Colonic mucosa (tissue), 4 donors: ENCODE data around the gene ZNF780A. TPM values are rescaled to one million over a fixed set of nuclear protein-coding genes. Genes with fewer than 3 reads are reported as not detected.
"Not testable (repeated sequence)": the region's sequence is repeated elsewhere in the genome, so short reads cannot be mapped to it uniquely, and the experiment has no call there.

Source experiments
- DNase-seq: peaks from one replicate; pipeline ENCODE4 v3.0.0-alpha.2; 2020
- H3K27ac ChIP-seq: fragments of 200-600 bp; one replicate; pipeline ENCODE4 v1.8.0; 2021
- H3K27me3 ChIP-seq: fragments of 200-600 bp; one replicate; pipeline ENCODE4 v1.8.0; 2021
- H3K36me3 ChIP-seq: fragments of 200-600 bp; one replicate; pipeline ENCODE4 v1.8.0; 2021
- H3K4me1 ChIP-seq: fragments of 200-600 bp; one replicate; pipeline ENCODE4 v1.8.0; 2021; ENCODE audit warnings: mild to moderate bottlenecking
- H3K4me3 ChIP-seq: fragments of 200-600 bp; one replicate; pipeline ENCODE4 v1.8.0; 2021
- H3K9ac ChIP-seq, 2 donors: one replicate each; pipeline ENCODE4 v1.7.0; 2013; ENCODE audit warnings: control low read depth in 2 of 2, low read depth in 2 of 2, low read length in 2 of 2
- H3K9me3 ChIP-seq: fragments of 200-600 bp; one replicate; pipeline ENCODE4 v1.8.0; 2021
- intact Hi-C: fragments of 100-400 bp; cut with DNase I; formaldehyde crosslinking; loops from one replicate; pipeline ENCODE4 v1.14.1; 2022
- total RNA-seq, 2 donors: library from RNA; stranded (reverse); fragmentation: NEBNext Ultra II Directional in 1 of 2; extraction: Animal tissue kit (Norgen Biotek cat#: 25700) in 1 of 2; gene quantifications; one replicate each; pipeline ENCODE4 v1.2.1, GENCODE V29; 2021
- TF ChIP-seq, protein P1 (sequence below): fragments of 200-600 bp; IDR thresholded peaks from one replicate; pipeline ENCODE4 v1.8.0; 2022; ENCODE audit warnings: antibody characterized with exemption, mild to moderate bottlenecking
- donor health status: healthy.
- donor health status: DM: no; HTN: no; CAD: no.
- donor health status: DM: no; HTN: no; CAD: no.

The ZNF780A gene
- total RNA-seq, 2 donors from 2014 or later = 13.1 to 13.4 TPM

DNA sequence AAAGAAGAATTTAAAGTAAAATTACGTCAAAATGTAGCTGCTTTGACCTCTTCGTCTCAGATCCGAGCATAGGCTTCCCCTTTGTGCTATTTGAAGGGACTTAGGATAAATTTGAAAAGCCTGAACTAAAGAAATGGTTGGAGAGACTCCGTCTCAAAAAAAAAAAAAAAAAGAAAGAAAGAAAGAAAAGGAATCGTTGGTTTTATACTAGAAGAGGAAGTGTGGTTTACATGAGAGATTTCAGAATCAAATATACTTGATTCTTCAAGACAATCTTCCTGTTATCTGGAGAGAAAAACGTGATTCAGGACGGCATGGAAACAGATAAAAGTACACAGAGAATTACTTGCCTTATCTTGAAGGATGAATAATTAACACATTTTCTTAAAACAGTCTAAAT, 34.2 kb downstream of the ZNF780A start:
- Histone ChIP-seq H3K36me3 (no peaks in the 10 kb centered on the region), H3K27ac (peak overlapping the region; percentile 10), H3K4me3 (peak overlapping the region; percentile 67), H3K9ac (peak overlapping the region; percentile 64 to 90), H3K4me1 (peaks cover 5% of the 10 kb centered on the region), H3K27me3 (no peaks in the 10 kb centered on the region), H3K9me3 (no peaks in the 10 kb centered on the region)
- no peak for DNase-seq
- TF ChIP-seq, protein P1, sequence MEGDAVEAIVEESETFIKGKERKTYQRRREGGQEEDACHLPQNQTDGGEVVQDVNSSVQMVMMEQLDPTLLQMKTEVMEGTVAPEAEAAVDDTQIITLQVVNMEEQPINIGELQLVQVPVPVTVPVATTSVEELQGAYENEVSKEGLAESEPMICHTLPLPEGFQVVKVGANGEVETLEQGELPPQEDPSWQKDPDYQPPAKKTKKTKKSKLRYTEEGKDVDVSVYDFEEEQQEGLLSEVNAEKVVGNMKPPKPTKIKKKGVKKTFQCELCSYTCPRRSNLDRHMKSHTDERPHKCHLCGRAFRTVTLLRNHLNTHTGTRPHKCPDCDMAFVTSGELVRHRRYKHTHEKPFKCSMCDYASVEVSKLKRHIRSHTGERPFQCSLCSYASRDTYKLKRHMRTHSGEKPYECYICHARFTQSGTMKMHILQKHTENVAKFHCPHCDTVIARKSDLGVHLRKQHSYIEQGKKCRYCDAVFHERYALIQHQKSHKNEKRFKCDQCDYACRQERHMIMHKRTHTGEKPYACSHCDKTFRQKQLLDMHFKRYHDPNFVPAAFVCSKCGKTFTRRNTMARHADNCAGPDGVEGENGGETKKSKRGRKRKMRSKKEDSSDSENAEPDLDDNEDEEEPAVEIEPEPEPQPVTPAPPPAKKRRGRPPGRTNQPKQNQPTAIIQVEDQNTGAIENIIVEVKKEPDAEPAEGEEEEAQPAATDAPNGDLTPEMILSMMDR = no peak
- intact Hi-C loops = no loop called here

DNA sequence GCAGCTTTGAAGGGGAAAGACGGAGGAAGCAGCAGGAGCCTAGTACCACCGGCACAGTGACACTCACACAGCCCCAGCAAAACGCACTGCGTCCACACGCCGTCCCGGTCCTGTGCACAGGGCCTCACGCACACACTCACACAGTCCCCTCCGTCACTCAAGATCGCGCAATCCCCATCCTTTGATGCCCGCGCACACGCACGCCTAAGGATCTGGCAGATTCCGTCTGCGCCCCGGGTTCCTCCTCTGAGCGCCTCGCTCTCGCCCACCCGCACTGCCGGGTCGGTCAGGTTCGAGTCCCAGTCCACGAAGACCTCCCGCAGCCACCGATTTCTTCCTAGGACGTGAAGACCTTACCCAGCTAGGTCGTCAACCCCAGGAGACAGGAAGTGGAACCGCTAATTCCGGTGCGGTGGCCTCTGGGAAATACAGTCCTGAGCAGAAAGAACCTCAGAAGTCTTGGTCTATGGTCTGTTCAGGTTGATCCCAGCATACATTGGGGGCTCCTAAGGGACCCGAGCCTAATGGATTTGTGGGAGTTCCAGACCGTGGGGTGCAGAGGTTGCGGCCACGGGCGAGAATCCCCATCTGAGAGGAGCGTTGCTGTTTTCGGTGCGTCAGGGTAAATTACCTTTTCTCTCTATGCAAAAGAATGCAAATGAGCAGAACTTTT, 34.8 kb downstream of the ZNF780A start, which contains the start of gene ZNF780B:
Gene ZNF780B, minus strand, starts transcription at position 400 of the 673 bp plus-strand sequence. CDS start 5,899 bp downstream, outside the sequence.
- no peaks in the 10 kb centered on the region for H3K36me3 ChIP-seq
- peak within 1 kb of the TSS; percentile 67 for H3K4me3 ChIP-seq

DNA sequence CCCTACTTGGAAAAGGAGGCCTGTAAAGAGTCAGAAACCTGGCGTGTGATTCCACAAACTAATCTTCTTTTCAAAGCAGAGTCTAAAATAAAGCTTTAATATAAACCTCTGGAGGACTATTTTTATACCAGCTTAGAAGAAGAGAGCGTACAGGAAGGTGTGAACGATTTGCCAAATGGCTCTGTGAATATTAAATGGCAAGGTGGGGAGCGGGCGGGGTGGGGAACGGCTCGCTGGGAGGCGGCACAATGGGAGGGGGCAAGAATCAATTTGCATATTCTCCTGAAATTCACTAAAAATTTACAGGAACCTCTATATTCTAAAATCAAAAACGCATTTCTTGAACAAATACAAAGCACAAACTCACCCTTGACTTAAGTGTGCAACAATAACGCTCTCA, 35.7 kb downstream of the ZNF780A start:
- Histone ChIP-seq H3K4me1 (peaks cover 5% of the 10 kb centered on the region), H3K27ac (no peak overlapping the region), H3K36me3 (no peaks in the 10 kb centered on the region), H3K4me3 (peak overlapping the region; percentile 67), H3K9ac (peak overlapping the region in 1 of 2 donors; percentile 90), H3K27me3 (no peaks in the 10 kb centered on the region), H3K9me3 (no peaks in the 10 kb centered on the region)
- TF ChIP-seq, protein P1 = no peak
- intact Hi-C loops = no loop called here
- DNase-seq = no peak

More for the DNA sequence above, 34.8 kb downstream of the ZNF780A start, which contains the start of gene ZNF780B:
- peaks cover 5% of the 10 kb centered on the region for H3K4me1 ChIP-seq
- H3K9ac ChIP-seq = peak within 1 kb of the TSS; percentile 64 to 90
- no peaks in the 10 kb centered on the region for H3K9me3 ChIP-seq
- peak; percentile 85 for DNase-seq
- intact Hi-C loops = no loop called here
- no peaks in the 10 kb centered on the region for H3K27me3 ChIP-seq
- peak within 1 kb of the TSS; percentile 10 for H3K27ac ChIP-seq
- TF ChIP-seq, protein P1 = no peak

DNA sequence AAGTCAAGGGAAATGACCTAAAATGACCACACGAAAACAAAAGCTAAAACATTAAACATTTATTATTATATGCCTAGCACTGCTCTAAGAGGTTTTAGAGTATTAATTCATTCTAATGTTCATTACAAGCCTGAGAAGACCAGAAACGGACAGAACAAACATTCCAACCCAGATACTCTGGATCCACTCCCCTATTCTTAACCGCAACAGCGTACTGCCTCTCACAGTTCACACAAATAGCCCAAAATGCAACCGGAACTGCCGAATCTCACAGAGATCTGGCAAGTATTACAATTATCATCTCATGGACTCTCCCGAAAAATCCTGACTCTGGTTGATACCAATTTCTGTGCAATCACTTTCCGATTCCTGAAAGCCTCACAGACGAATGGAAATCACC, 36.1 kb downstream of the ZNF780A start:
- intact Hi-C loops = no loop called here
- no peaks in the 10 kb centered on the region for H3K36me3 ChIP-seq
- DNase-seq = no peak
- no peaks in the 10 kb centered on the region for H3K27me3 ChIP-seq
- H3K9me3 ChIP-seq = no peaks in the 10 kb centered on the region
- TF ChIP-seq, protein P1 = no peak
- no peak overlapping the region for H3K9ac ChIP-seq
- peaks cover 5% of the 10 kb centered on the region for H3K4me1 ChIP-seq
- H3K27ac ChIP-seq = no peak overlapping the region
- no peak overlapping the region for H3K4me3 ChIP-seq

DNA sequence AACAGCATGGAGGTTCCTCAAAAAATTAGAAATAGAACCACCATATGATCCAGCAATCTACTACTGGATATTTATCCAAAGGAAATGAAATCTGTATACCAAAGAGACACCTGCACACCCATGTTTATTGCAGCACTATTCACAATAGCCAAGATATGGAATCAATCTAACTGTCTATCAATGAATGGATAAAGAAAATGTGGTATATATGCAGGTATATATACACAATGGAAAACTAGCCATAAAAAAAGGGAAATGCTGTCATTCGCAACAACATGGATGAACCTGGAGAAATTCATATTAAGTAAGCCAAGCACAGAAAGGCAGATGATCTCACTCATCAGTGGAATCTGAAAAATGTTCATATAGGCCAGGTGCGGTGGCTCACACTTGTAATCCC, 37.3 kb downstream of the ZNF780A start:
- peaks cover 5% of the 10 kb centered on the region for H3K4me1 ChIP-seq
- TF ChIP-seq, protein P1 = no peak
- H3K36me3 ChIP-seq = no peaks in the 10 kb centered on the region
- no peaks in the 10 kb centered on the region for H3K9me3 ChIP-seq
- no peaks in the 10 kb centered on the region for H3K27me3 ChIP-seq
- no peak overlapping the region for H3K4me3 ChIP-seq
- H3K27ac ChIP-seq = no peak overlapping the region
- intact Hi-C loops = no loop called here
- H3K9ac ChIP-seq = no peak overlapping the region
- no peak for DNase-seq

DNA sequence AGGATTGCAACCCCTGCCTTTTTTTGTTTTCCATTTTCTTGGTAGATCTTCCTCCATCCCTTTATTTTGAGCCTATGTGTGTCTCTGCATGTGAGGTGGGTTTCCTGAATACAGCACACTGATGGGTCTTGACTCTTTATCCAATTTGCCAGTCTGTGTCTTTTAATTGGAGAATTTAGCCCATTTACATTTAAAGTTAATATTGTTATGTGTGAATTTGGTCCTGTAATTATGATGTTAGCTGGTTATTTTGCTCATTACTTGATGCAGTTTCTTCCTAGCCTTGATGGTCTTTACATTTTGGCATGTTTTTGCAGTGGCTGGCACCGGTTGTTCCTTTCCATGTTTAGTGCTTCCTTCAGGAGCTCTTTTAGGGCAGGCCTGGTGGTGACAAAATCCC, 49.0 kb downstream of the ZNF780A start:
- intact Hi-C loops = not testable (repeated sequence)

DNA sequence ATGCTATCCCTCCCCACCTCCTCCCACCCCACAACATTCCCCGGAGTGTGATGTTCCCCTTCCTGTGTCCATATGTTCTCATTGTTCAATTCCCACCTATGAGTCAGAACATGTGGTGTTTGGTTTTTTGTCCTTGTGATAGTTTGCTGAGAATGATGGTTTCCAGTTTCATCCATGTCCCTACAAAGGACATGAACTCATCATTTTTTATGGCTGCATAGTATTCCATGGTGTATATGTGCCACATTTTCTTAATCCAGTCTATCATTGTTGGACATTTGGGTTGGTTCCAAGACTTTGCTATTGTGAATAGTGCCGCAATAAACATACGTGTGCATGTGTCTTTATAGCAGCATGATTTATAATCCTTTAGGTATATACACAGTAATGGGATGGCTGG, 52.7 kb downstream of the ZNF780A start:
- not testable (repeated sequence) for H3K9ac ChIP-seq

More for the DNA sequence above, 49.0 kb downstream of the ZNF780A start:
- H3K36me3 ChIP-seq, H3K9me3 ChIP-seq, DNase-seq, H3K4me3 ChIP-seq, H3K4me1 ChIP-seq, H3K9ac ChIP-seq, H3K27ac ChIP-seq, H3K27me3 ChIP-seq: not testable (repeated sequence)

More for the DNA sequence above, 52.7 kb downstream of the ZNF780A start:
- H3K27ac ChIP-seq, H3K36me3 ChIP-seq, H3K9me3 ChIP-seq, intact Hi-C loops, H3K27me3 ChIP-seq, H3K4me1 ChIP-seq, DNase-seq, H3K4me3 ChIP-seq: not testable (repeated sequence)
